CD14-positive monocyte (primary cell): ENCODE data around the gene MPDU1. TPM values are rescaled to one million over a fixed set of nuclear protein-coding genes. Genes with fewer than 3 reads are reported as not detected.

Source experiments
- DNase-seq, 3 donors: peaks; one replicate each; pipeline ENCODE4 v3.0.0-alpha.2; 2011 to 2022
- H2AFZ ChIP-seq: 2 replicates; pipeline ENCODE4 v1.6.0; 2012; ENCODE audit warnings: mild to moderate bottlenecking, low read depth, low read length, inconsistent platforms; ENCODE audit not compliant: insufficient read depth, poor library complexity, severe bottlenecking
- H3K27ac ChIP-seq, 2 donors: 1 replicate in 1 of 2; 2 replicates in 1 of 2; pipeline ENCODE4 v1.5.1; 2012 to 2013; ENCODE audit warnings: low read length in 2 of 2, control low read depth in 1 of 2, inconsistent platforms in 1 of 2, low read depth in 1 of 2, mild to moderate bottlenecking in 1 of 2
- H3K27me3 ChIP-seq, 2 donors: one replicate each; pipeline versions ENCODE4 v1.6.0 to v1.6.1; 2011 to 2013; ENCODE audit warnings: low read length in 2 of 2; ENCODE audit not compliant: control insufficient read depth in 2 of 2, insufficient read depth in 2 of 2
- H3K36me3 ChIP-seq, 2 donors: replicated peaks in 1 of 2; 1 replicate in 1 of 2; 2 replicates in 1 of 2; pipeline versions ENCODE4 v1.5.1 to v1.6.1; 2012 to 2013; ENCODE audit warnings: low read length in 2 of 2, control low read depth in 1 of 2, inconsistent platforms in 1 of 2, mild to moderate bottlenecking in 1 of 2; ENCODE audit not compliant: insufficient read depth in 2 of 2, control insufficient read depth in 1 of 2
- H3K4me1 ChIP-seq, 2 donors: 1 replicate in 1 of 2; 2 replicates in 1 of 2; pipeline versions ENCODE4 v1.5.1 to v1.6.1; 2012 to 2013; ENCODE audit warnings: low read length in 2 of 2, control low read depth in 1 of 2, inconsistent platforms in 1 of 2, mild to moderate bottlenecking in 1 of 2, moderate library complexity in 1 of 2; ENCODE audit not compliant: insufficient read depth in 2 of 2, control insufficient read depth in 1 of 2
- H3K4me2 ChIP-seq: replicated peaks from 2 replicates; pipeline ENCODE3; 2012; ENCODE audit warnings: low read length, moderate library complexity, mild to moderate bottlenecking; ENCODE audit not compliant: poor library complexity, severe bottlenecking; ENCODE audit errors: extremely low read depth
- H3K4me3 ChIP-seq, 3 experiments: fragments of 200-600 bp in 1 of 3; sonication (generic) in 1 of 3; replicated peaks in 1 of 3; 1 replicate in 2 of 3; 2 replicates in 1 of 3; pipeline ENCODE4 v1.5.1; 2011 to 2013; ENCODE audit warnings: low read length in 3 of 3, mild to moderate bottlenecking in 3 of 3, control low read depth in 2 of 3, low read depth in 2 of 3, inconsistent platforms in 1 of 3, moderate library complexity in 1 of 3
- H3K79me2 ChIP-seq: 2 replicates; pipeline ENCODE4 v1.6.0; 2012; ENCODE audit warnings: mild to moderate bottlenecking, control low read depth, inconsistent platforms, low read length, moderate library complexity; ENCODE audit not compliant: insufficient read depth
- H3K9ac ChIP-seq: 2 replicates; pipeline ENCODE4 v1.6.0; 2017; ENCODE audit warnings: low read length, mild to moderate bottlenecking; ENCODE audit not compliant: insufficient read depth, poor library complexity, severe bottlenecking
- H3K9me3 ChIP-seq, 2 donors: replicated peaks in 1 of 2; 1 replicate in 1 of 2; 2 replicates in 1 of 2; pipeline versions ENCODE4 v1.5.1 to v1.6.1; 2012 to 2013; ENCODE audit warnings: low read length in 2 of 2, control low read depth in 1 of 2; ENCODE audit not compliant: control insufficient read depth in 1 of 2, insufficient read depth in 1 of 2
- H4K20me1 ChIP-seq: 2 replicates; pipeline ENCODE4 v1.6.0; 2012; ENCODE audit warnings: mild to moderate bottlenecking, low read length, control low read depth, moderate library complexity; ENCODE audit not compliant: insufficient read depth
- H3K27ac Mint-ChIP-seq, 7 donors: one replicate each; pipeline ENCODE4 v1.8.0; 2020; ENCODE audit warnings: mild to moderate bottlenecking in 7 of 7, mixed read lengths in 7 of 7, moderate library complexity in 6 of 7, inconsistent platforms in 2 of 7
- H3K27me3 Mint-ChIP-seq, 3 donors: one replicate each; pipeline ENCODE4 v1.8.0; 2021 to 2022; ENCODE audit warnings: low read depth in 3 of 3, mild to moderate bottlenecking in 3 of 3, mixed read lengths in 3 of 3, moderate library complexity in 3 of 3, inconsistent platforms in 1 of 3
- H3K36me3 Mint-ChIP-seq, 2 donors: one replicate each; pipeline ENCODE4 v1.8.0; 2020; ENCODE audit warnings: mixed read lengths in 2 of 2, inconsistent platforms in 1 of 2, mild to moderate bottlenecking in 1 of 2
- H3K4me1 Mint-ChIP-seq: one replicate; pipeline ENCODE4 v1.8.0; 2020; ENCODE audit warnings: mild to moderate bottlenecking, mixed read lengths
- H3K4me3 Mint-ChIP-seq, 2 donors: one replicate each; pipeline ENCODE4 v1.8.0; 2020; ENCODE audit warnings: mild to moderate bottlenecking in 2 of 2, mixed read lengths in 2 of 2, moderate library complexity in 1 of 2
- H3K9me3 Mint-ChIP-seq, 7 donors: one replicate each; pipeline ENCODE4 v1.8.0; 2020 to 2022; ENCODE audit warnings: mixed read lengths in 7 of 7, mild to moderate bottlenecking in 6 of 7, moderate library complexity in 6 of 7, inconsistent platforms in 2 of 7
- WGBS: methylation state at CpG from one replicate; pipeline ENCODE4 v1.1.5; 2013; ENCODE audit warnings: missing lambda C conversion rate; ENCODE audit not compliant: insufficient coverage; 5-methylcytosine and 5-hydroxymethylcytosine counted together
- intact Hi-C, 2 donors: fragments of 100-400 bp; cut with micrococcal nuclease; formaldehyde crosslinking; loops; one replicate each; pipeline versions ENCODE4 v1.15.0 to v1.15.1; 2023
- polyA plus RNA-seq, 3 donors: library from polyadenylated mRNA; depleted of rRNA in 1 of 3; unstranded in 2 of 3; stranded (reverse) in 1 of 3; fragments of 300-500 nt in 2 of 3; fragments of >200 nt in 1 of 3; fragmentation: Illumina TruSeq in 2 of 3; gene quantifications; 1 replicate in 2 of 3; 2 replicates in 1 of 3; pipeline ENCODE4 v1.2.3, GENCODE V29; 2012 to 2021
- TF ChIP-seq, protein P1 (sequence below): fragments of 200-600 bp; IDR thresholded peaks from one replicate; pipeline ENCODE4 v1.8.0; 2022; ENCODE audit warnings: antibody characterized with exemption, mild to moderate bottlenecking

Gene MPDU1
- polyA plus RNA-seq, 3 donors: 100 to 107 (median 103) TPM

- Mint-ChIP-seq H3K9me3 (peaks cover 0 to 3% (median 0%) of the 10 kb centered on the region in 7 donors), H3K4me3 (peak overlapping the region; percentile 97 to 98), H3K4me1 (peaks cover 64% of the 10 kb centered on the region), H3K27me3 (peaks cover 0 to 8% (median 7%) of the 10 kb centered on the region in 3 donors), H3K36me3 (peaks cover 33 to 56% of the 10 kb centered on the region in 2 donors), H3K27ac (peak overlapping the region; percentile 93 to 98 (median 97))
- H3K27me3 ChIP-seq: no peaks in the 10 kb centered on the region
- WGBS: 32% methylated on average over 3 of the region's 18 CpGs
- H3K4me2 ChIP-seq: peak overlapping the region; percentile 90
- TF ChIP-seq, protein P1, sequence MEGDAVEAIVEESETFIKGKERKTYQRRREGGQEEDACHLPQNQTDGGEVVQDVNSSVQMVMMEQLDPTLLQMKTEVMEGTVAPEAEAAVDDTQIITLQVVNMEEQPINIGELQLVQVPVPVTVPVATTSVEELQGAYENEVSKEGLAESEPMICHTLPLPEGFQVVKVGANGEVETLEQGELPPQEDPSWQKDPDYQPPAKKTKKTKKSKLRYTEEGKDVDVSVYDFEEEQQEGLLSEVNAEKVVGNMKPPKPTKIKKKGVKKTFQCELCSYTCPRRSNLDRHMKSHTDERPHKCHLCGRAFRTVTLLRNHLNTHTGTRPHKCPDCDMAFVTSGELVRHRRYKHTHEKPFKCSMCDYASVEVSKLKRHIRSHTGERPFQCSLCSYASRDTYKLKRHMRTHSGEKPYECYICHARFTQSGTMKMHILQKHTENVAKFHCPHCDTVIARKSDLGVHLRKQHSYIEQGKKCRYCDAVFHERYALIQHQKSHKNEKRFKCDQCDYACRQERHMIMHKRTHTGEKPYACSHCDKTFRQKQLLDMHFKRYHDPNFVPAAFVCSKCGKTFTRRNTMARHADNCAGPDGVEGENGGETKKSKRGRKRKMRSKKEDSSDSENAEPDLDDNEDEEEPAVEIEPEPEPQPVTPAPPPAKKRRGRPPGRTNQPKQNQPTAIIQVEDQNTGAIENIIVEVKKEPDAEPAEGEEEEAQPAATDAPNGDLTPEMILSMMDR: no peak
- H3K79me2 ChIP-seq: peaks cover 70% of the 10 kb centered on the region
- peaks cover 67 to 76% of the 10 kb centered on the region in 2 donors for H3K4me1 ChIP-seq
- intact Hi-C loops: loop anchor here (2.0 to 10.0 kb wide), 7 partner anchors 37 to 305 kb away; partner anchors contain the start of genes FGF11 (in 2 of the 2), TMEM102 (in 2 of the 2), CTDNEP1 (in 1 of the 2) and ELP5 (in 1 of the 2)
- peaks cover 21 to 26% of the 10 kb centered on the region in 2 donors for H3K36me3 ChIP-seq
- H3K9me3 ChIP-seq: no peaks in the 10 kb centered on the region
- peak overlapping the region; percentile 69 to 100 (median 91) for H3K4me3 ChIP-seq
- H3K27ac ChIP-seq: peak overlapping the region; percentile 90 to 92
- H3K9ac ChIP-seq: peak overlapping the region; percentile 72
- H2AFZ ChIP-seq: peak overlapping the region; percentile 70
- peaks cover 31% of the 10 kb centered on the region for H4K20me1 ChIP-seq
- DNase-seq: no peak
Measured at GRCh38 chr17:7559320-7560171, 24.1 kb upstream of the MPDU1 start.

GRCh38 chr17:7560172-7561027 lies 23.3 kb upstream of the MPDU1 start:
- Histone ChIP-seq H3K4me3 (peak overlapping the region; percentile 69 to 100 (median 91)), H3K27ac (peak overlapping the region; percentile 90 to 92), H3K27me3 (no peaks in the 10 kb centered on the region), H3K79me2 (peaks cover 78% of the 10 kb centered on the region), H3K4me2 (peak overlapping the region; percentile 90), H3K9ac (peak overlapping the region; percentile 72), H3K36me3 (peaks cover 29 to 35% of the 10 kb centered on the region in 2 donors), H3K9me3 (no peaks in the 10 kb centered on the region), H4K20me1 (peaks cover 33% of the 10 kb centered on the region), H2AFZ (peak overlapping the region; percentile 27), H3K4me1 (peaks cover 60 to 70% of the 10 kb centered on the region in 2 donors)
- peaks cover 58% of the 10 kb centered on the region for H3K4me1 Mint-ChIP-seq
- peak; percentile 56 to 65 (median 59) for DNase-seq
- H3K36me3 Mint-ChIP-seq: peaks cover 36 to 59% of the 10 kb centered on the region in 2 donors
- TF ChIP-seq, protein P1: no peak
- intact Hi-C loops: loop anchor here (1.0 to 10.0 kb wide), 8 partner anchors 38 to 306 kb away; partner anchors contain the start of genes FGF11 (in 2 of the 2), TMEM102 (in 2 of the 2), CTDNEP1 (in 1 of the 2) and ELP5 (in 1 of the 2)
- peaks cover 0 to 7% (median 6%) of the 10 kb centered on the region in 3 donors for H3K27me3 Mint-ChIP-seq
- peak overlapping the region; percentile 93 to 98 (median 96) for H3K27ac Mint-ChIP-seq
- peaks cover 0 to 3% (median 0%) of the 10 kb centered on the region in 7 donors for H3K9me3 Mint-ChIP-seq
- WGBS: 15% methylated on average over 11 of the region's 22 CpGs
- peak overlapping the region; percentile 97 to 98 for H3K4me3 Mint-ChIP-seq
